KMS-11 (cell line): ENCODE measurements around the gene MBLAC1.

Source experiments
- H2AFZ ChIP-seq: fragments of 200-600 bp; sonication (generic); 2 replicates; pipeline ENCODE4 v1.6.1; 2016; ENCODE audit warnings: antibody characterized with exemption, mixed run types, low read depth
- H3K27ac ChIP-seq: fragments of 200-600 bp; sonication (generic); 2 replicates; pipeline ENCODE4 v1.6.1; 2016; ENCODE audit warnings: mild to moderate bottlenecking, mixed run types
- H3K27me3 ChIP-seq: fragments of 200-600 bp; sonication (generic); 2 replicates; pipeline ENCODE4 v1.6.1; 2017; ENCODE audit warnings: mild to moderate bottlenecking, low read depth, mixed run types, moderate library complexity; ENCODE audit not compliant: insufficient read depth
- H3K36me3 ChIP-seq: fragments of 200-600 bp; sonication (generic); 2 replicates; pipeline ENCODE4 v1.6.1; 2017; ENCODE audit warnings: mild to moderate bottlenecking, mixed run types; ENCODE audit not compliant: insufficient read depth
- H3K4me1 ChIP-seq: fragments of 200-600 bp; sonication (generic); 2 replicates; pipeline ENCODE4 v1.6.1; 2016; ENCODE audit warnings: mild to moderate bottlenecking, low read depth, mixed run types; ENCODE audit not compliant: poor library complexity, severe bottlenecking
- H3K4me2 ChIP-seq: fragments of 200-600 bp; sonication (generic); 2 replicates; pipeline ENCODE4 v1.7.0; 2016; ENCODE audit warnings: mild to moderate bottlenecking, mixed run types
- H3K4me3 ChIP-seq: fragments of 200-600 bp; sonication (generic); IDR thresholded peaks from 2 replicates; pipeline ENCODE4 v1.6.1; 2017; ENCODE audit warnings: low read depth, low read length, mixed read lengths; ENCODE audit not compliant: insufficient read depth
- H3K79me2 ChIP-seq: fragments of 200-600 bp; sonication (generic); 2 replicates; pipeline ENCODE4 v1.6.1; 2016; ENCODE audit warnings: low read depth, mixed run types; ENCODE audit not compliant: insufficient read depth
- H3K9ac ChIP-seq: fragments of 200-600 bp; sonication (generic); 2 replicates; pipeline ENCODE4 v1.6.1; 2016; ENCODE audit warnings: mild to moderate bottlenecking, mixed run types
- H4K20me1 ChIP-seq: fragments of 200-600 bp; sonication (generic); 2 replicates; pipeline ENCODE4 v1.6.1; 2016; ENCODE audit warnings: mild to moderate bottlenecking, mixed run types; ENCODE audit not compliant: insufficient read depth
- TF ChIP-seq, protein P1 (sequence below): fragments of 200-600 bp; sonication (generic); conservative IDR thresholded peaks from 2 replicates; pipeline ENCODE4 v1.6.1; 2017; ENCODE audit warnings: low read depth, mild to moderate bottlenecking, antibody characterized with exemption, low read length, moderate library complexity, mixed read lengths

Gene MBLAC1

DNA sequence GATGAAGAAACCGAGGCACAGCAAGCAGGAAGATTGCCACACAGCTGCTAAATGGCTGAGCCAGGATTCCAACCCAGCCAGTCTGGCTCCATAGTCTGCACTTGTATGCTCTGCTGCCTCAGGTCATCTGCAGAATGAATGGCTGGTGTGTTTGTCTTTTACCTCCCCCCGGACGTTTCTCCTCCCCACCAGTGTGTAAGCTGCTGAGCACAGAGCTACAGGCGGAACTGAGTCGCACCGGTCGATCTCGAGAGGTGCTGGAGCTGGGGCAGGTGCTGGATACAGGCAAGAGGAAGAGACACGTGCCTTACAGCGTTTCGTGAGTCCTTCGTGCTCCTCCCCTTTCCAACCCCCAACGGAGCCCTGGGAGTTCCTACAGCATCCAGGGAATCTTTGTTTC is 4.7 kb upstream of the MBLAC1 start:
- H3K4me1 ChIP-seq, result peaks cover 27% of the 10 kb centered on the region
- H3K79me2 ChIP-seq, result peaks cover 15% of the 10 kb centered on the region; the same call in 1 of the 2 replicates
- no peaks in the 10 kb centered on the region for H3K36me3 ChIP-seq
- H2AFZ ChIP-seq, result no peak overlapping the region
- no peaks in the 10 kb centered on the region for H3K27me3 ChIP-seq
- no peak overlapping the region for H3K4me2 ChIP-seq
- H3K4me3 ChIP-seq, result no peak overlapping the region
- H3K9ac ChIP-seq, result no peak overlapping the region
- H4K20me1 ChIP-seq, result no peaks in the 10 kb centered on the region
- TF ChIP-seq, protein P1, sequence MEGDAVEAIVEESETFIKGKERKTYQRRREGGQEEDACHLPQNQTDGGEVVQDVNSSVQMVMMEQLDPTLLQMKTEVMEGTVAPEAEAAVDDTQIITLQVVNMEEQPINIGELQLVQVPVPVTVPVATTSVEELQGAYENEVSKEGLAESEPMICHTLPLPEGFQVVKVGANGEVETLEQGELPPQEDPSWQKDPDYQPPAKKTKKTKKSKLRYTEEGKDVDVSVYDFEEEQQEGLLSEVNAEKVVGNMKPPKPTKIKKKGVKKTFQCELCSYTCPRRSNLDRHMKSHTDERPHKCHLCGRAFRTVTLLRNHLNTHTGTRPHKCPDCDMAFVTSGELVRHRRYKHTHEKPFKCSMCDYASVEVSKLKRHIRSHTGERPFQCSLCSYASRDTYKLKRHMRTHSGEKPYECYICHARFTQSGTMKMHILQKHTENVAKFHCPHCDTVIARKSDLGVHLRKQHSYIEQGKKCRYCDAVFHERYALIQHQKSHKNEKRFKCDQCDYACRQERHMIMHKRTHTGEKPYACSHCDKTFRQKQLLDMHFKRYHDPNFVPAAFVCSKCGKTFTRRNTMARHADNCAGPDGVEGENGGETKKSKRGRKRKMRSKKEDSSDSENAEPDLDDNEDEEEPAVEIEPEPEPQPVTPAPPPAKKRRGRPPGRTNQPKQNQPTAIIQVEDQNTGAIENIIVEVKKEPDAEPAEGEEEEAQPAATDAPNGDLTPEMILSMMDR, result no peak
- H3K27ac ChIP-seq, result no peak overlapping the region

DNA sequence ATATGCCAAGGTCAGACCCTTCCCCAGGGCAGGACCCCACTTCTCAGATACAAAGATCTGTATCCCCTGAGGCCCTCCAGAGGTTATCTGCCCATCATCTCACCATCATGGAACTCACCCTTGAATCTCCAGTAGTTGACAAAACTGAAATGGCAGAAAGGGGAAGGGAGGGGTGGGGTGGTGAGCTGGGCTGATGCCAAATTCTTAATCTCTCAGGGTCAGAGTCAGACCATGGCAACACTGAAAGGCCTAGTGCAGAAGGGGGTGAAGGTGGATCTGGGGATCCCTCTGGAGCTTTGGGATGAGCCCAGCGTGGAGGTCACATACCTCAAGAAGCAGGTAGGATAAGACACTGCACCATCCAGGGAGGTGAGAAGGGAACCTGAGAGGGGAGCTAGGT is 4.2 kb upstream of the MBLAC1 start:
- no peak overlapping the region for H3K4me3 ChIP-seq
- H3K9ac ChIP-seq, result no peak overlapping the region
- TF ChIP-seq, protein P1, result no peak
- peaks cover 15% of the 10 kb centered on the region; the same call in 1 of the 2 replicates for H3K79me2 ChIP-seq
- H3K4me1 ChIP-seq, result peaks cover 27% of the 10 kb centered on the region
- H3K4me2 ChIP-seq, result no peak overlapping the region
- H4K20me1 ChIP-seq, result no peaks in the 10 kb centered on the region
- H3K27ac ChIP-seq, result no peak overlapping the region
- no peak overlapping the region for H2AFZ ChIP-seq
- H3K27me3 ChIP-seq, result no peaks in the 10 kb centered on the region
- no peaks in the 10 kb centered on the region for H3K36me3 ChIP-seq

DNA sequence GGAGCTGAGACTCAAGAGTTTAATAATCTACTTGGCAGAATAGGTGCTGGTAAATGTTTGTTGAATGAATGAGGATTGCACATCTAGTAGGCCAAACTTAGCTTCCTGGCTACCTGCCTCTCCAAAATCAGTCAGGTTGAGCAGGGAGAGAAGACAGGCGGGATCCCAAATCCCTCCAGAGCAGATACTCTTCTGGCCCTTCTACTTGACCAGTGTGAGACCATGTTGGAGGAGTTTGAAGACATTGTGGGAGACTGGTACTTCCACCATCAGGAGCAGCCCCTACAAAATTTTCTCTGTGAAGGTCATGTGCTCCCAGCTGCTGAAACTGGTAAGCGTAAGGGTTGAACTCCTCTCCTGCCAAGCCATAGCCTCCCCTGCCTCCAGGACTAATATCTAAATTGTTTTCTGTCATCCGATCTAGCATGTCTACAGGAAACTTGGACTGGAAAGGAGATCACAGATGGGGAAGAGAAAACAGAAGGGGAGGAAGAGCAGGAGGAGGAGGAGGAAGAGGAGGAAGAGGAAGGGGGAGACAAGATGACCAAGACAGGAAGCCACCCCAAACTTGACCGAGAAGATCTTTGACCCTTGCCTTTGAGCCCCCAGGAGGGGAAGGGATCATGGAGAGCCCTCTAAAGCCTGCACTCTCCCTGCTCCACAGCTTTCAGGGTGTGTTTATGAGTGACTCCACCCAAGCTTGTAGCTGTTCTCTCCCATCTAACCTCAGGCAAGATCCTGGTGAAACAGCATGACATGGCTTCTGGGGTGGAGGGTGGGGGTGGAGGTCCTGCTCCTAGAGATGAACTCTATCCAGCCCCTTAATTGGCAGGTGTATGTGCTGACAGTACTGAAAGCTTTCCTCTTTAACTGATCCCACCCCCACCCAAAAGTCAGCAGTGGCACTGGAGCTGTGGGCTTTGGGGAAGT is 2.2 kb upstream of the MBLAC1 start:
- TF ChIP-seq, protein P1, result no peak
- Histone ChIP-seq H3K36me3 (no peaks in the 10 kb centered on the region), H3K4me1 (peaks cover 35% of the 10 kb centered on the region), H2AFZ (no peak overlapping the region), H3K27me3 (no peaks in the 10 kb centered on the region; the same call in 1 of the 2 replicates), H3K79me2 (0 out of 2 replicates have a peak, but pooled peaks cover 6% of the 10 kb centered on the region), H3K4me3 (no peak overlapping the region), H4K20me1 (no peaks in the 10 kb centered on the region), H3K4me2 (no peak overlapping the region), H3K27ac (no peak overlapping the region), H3K9ac (no peak overlapping the region)

DNA sequence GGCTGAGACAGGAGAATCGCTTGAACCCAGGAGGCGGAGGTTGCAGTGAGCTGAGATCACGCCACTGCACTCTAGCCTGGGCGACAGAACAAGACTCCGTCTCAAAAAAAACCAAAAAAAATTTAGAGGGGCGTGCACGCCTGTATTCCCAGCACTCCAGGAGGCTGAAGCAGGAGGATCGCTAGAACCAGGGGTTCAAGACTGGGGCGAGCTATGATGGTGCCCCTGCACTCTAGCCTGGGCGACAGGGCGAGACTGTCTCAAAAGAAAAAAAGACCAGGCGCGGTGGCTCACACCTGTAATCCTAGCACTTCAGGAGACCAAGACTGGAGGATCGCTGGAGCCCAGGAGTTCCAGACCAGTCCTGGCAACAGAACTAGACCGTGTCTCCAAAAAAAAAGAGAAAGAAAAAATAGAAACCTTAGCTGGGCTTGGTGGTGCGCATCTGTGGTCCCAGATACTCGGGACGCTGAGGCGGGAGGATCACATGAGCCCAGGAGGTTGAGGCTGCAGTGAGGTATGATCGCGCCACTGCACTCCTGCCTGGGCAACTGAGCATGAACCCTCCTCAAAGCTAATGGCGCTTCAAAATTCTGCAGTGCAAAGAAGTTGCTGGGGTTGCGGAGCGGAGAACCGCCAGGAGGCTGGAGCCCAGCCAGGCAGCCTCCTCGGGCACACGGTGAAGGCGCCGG is 382 bp upstream of the MBLAC1 start:
- H3K36me3 ChIP-seq, result no peaks in the 10 kb centered on the region

More for the DNA sequence above, 382 bp upstream of the MBLAC1 start:
- H3K27ac ChIP-seq, result peak overlapping the region; percentile 94
- peak overlapping the region; percentile 83 for H3K4me2 ChIP-seq
- no peaks in the 10 kb centered on the region; the same call in 1 of the 2 replicates for H3K27me3 ChIP-seq
- H3K4me1 ChIP-seq, result peaks cover 42% of the 10 kb centered on the region
- TF ChIP-seq, protein P1, result no peak
- peak overlapping the region; percentile 79 for H3K9ac ChIP-seq
- no peaks in the 10 kb centered on the region for H4K20me1 ChIP-seq
- H2AFZ ChIP-seq, result peak overlapping the region; percentile 91
- 0 out of 2 replicates have a peak, but pooled peaks cover 6% of the 10 kb centered on the region for H3K79me2 ChIP-seq
- H3K4me3 ChIP-seq, result no peak overlapping the region
